Measurements from ENCODE around the gene EPAS1.

The EPAS1 gene

GRCh38 chr2:46342566-46343315 is 45.5 kb downstream of the EPAS1 start:
- no peak for DNase-seq

- no peak for DNase-seq
These were observed 47.5 kb downstream of the EPAS1 start for GRCh38 chr2:46344706-46345105.

GRCh38 chr2:46345775-46346174 is 48.6 kb downstream of the EPAS1 start:
- DNase-seq = no peak

- DNase-seq = no peak
These were observed 49.5 kb downstream of the EPAS1 start for GRCh38 chr2:46346719-46347118.

GRCh38 chr2:46347648-46348280 is 50.6 kb downstream of the EPAS1 start:
- no peak for DNase-seq

GRCh38 chr2:46349115-46349547 is 51.9 kb downstream of the EPAS1 start:
- DNase-seq = no peak

- DNase-seq = no peak
These were observed 53.0 kb downstream of the EPAS1 start for GRCh38 chr2:46350029-46350689.

GRCh38 chr2:46351098-46351749 is 54.0 kb downstream of the EPAS1 start:
- DNase-seq = no peak

- DNase-seq = no peak
These were observed 54.5 kb downstream of the EPAS1 start for GRCh38 chr2:46351750-46352138.

GRCh38 chr2:46352621-46353020 is 55.4 kb downstream of the EPAS1 start:
- DNase-seq = no peak

GRCh38 chr2:46353509-46353908 is 56.3 kb downstream of the EPAS1 start:
- no peak for DNase-seq

- no peak for DNase-seq
These were observed 58.5 kb downstream of the EPAS1 start for GRCh38 chr2:46355756-46356155.

- no peak for DNase-seq
These were observed 59.8 kb downstream of the EPAS1 start for GRCh38 chr2:46356991-46357390.

GRCh38 chr2:46358713-46359112 is 61.5 kb downstream of the EPAS1 start:
- DNase-seq = no peak

GRCh38 chr2:46360303-46360702 is 63.1 kb downstream of the EPAS1 start:
- no peak for DNase-seq

- DNase-seq = no peak
These were observed 64.9 kb downstream of the EPAS1 start for GRCh38 chr2:46361920-46362666.

- no peak for DNase-seq
These were observed 65.4 kb downstream of the EPAS1 start for GRCh38 chr2:46362667-46363012.

- peak in 1 of 2 donors; percentile 67 for DNase-seq
These were observed 66.4 kb downstream of the EPAS1 start for GRCh38 chr2:46363535-46364170.

- peak in 1 of 2 donors; percentile 56 for DNase-seq
These were observed 67.7 kb downstream of the EPAS1 start for GRCh38 chr2:46364797-46365457.

GRCh38 chr2:46365913-46366667 is 68.9 kb downstream of the EPAS1 start:
- no peak for DNase-seq

GRCh38 chr2:46366668-46367052 is 69.5 kb downstream of the EPAS1 start:
- no peak for DNase-seq
